DMS153 (cell line): ENCODE data around the gene TMEM53.

ENCODE experiments used
- DNase-seq: peaks from one replicate; lab custom pipeline; 2025; lab: John Stamatoyannopoulos, UW

The TMEM53 gene

DNA sequence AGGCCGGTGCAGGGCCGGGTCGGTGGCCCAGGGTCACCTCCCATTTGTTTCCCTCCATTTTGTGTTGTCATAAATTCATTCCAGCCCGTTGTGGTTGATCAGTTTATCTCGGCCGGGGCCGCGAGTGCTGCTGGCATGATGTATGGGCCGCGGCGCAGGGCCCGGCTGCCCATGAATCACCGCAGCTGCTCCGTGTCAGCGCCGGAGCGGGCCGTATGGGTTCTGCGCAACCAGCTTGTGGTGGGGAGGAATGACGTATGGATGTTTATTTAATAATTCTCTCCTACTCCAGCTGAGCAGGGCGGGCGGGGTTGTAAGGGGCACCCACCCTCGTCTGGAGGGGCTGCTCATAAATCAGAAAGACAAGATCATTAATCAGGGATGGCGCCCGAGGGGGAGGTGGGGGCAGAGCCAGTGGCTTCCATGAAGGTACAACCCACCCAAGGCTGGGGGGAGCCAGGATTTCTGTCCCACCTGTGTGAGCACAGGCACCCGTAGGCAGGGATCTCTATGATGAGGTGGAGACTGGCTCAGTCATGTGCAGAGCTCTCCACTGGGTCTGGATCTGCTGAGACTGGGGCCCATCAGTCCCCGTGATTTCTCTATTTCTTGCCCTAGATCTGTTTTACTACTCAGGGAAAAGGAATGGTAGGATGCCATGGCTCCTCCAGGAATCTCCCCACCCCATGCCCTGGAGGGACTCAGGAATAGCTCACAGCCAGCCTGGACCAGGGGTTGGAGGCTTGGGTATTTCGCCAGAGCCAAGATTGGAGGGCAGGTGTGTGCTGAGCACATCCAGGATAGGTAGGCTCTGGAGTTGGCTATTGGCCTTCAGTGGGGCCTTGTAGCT, 27.8 kb downstream of the TMEM53 start:
- DNase-seq: no peak

DNA sequence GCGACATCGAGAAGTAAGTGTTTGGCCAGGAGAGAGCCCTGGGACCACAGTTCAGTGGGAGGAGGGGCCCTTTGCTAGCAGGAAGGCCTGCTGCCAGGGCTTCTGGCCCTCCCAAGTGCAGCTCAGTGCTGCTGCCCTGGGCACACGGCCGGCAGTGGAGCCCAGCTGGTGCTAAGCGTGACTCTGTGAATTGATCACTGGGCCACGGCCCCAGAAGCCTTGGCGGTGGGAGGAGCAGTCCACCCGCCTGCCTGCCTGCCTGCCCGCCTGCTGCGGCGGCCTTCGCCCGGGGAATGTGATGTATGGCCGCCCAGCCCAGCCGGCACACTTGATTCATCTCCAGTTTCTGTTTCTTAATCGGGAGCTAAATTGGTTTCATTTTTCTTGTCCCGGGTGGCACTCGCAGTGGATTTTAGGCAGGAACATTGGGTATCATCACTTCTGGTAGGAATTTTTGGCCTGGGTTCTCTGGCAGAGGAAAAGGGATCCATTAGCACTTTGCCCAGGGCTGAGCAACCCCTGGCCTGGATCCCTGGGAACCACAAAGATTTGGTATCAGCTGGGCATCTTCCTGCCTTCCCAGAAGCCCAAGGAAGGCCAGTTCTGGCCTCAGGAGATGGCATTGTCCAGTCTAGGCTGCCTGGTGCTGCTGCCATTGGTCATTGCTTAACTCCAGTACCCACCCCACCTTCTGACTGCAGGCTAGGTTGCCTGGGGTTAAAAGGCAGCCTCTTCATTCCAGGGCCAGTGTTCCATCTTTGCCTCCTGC, 28.6 kb downstream of the TMEM53 start:
- no peak for DNase-seq

DNA sequence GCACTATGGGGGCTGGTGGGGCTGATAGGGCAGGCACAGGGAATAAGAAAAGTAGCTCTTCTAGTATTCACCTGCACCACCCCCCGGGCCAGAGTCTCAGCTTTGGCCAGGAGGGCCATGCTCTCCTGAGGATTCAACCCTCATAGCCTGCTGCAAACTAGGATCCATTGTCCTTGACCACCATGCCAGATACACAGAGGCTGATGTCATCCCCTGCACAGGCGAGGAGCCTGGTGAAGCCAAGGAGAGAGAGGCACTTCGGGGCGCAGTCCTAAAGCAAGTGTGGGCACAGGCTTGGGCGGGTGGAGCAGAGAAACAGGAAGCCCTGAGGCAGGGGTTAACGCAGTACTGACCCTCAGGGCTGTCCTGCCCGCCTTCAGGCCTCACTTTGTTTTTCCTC, 29.5 kb downstream of the TMEM53 start:
- DNase-seq: no peak

DNA sequence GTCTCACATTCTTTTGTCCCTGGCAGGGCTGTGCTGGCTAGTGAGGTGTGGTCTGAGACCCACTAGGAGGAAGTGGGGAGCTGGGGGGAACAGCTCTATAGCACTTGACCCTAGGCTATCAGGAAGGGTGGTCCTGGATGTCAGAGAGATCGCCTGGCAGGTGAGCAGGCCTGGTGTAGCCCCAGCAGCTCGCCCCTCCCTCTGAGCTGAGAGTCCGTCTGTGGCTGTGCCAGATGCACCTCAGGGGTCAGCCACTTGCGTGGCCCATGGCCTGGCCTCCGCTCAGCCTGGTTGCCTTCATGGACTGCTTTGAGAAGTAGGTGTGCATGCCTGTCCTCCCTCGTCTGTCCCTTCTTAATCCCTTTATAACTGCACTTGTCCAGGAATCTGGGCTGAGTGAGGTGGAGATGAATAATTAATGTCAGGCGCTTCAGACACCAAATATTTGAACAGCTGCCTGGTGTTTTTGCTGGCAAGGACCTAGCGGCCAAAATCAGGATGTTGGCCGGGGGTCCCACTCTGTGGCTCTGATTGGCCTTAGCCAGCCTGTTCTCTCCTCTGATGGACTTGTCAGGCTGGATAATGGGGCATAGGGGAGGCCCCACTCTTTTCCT, 30.5 kb downstream of the TMEM53 start:
- peak; percentile 67 for DNase-seq

DNA sequence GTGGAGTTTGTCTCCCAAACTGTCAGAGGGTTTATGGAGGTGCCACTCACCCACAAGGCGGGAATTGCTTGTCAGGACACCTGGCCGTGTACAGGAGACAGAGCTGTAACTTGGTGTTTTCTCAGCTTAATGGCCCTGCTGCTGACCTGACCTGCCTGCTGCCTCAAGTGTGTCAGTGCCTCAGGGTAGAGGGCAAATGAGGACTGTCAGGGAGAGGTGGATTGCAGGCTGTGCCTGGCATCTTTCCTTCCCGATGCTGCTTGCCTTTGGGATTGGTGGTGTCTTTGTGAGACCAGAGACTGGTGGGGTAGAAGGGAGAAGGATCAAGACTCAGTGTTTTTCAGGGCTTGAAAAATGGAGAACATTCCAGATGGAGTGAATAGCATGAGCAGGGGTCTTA, 31.4 kb downstream of the TMEM53 start:
- DNase-seq: no peak

DNA sequence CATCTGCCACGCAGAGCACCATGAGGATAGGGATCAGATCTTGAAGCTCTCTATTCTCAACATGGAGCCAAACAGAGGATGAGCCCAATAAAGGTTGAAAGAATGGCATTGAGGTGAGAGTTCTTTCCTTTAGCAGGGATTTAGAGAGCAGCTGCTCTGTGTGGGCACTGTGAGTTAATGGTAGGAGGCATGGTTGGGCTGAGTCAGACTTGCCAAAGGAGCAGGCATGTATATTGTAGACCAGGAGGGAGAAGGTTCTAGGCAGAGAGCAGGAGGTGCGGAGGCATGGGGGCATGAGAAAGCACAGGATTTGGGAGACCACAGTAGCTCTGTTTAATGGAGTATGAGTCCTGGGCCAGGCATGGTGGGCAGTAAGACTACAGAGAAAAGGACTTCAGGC, 32.0 kb downstream of the TMEM53 start:
- DNase-seq: no peak

DNA sequence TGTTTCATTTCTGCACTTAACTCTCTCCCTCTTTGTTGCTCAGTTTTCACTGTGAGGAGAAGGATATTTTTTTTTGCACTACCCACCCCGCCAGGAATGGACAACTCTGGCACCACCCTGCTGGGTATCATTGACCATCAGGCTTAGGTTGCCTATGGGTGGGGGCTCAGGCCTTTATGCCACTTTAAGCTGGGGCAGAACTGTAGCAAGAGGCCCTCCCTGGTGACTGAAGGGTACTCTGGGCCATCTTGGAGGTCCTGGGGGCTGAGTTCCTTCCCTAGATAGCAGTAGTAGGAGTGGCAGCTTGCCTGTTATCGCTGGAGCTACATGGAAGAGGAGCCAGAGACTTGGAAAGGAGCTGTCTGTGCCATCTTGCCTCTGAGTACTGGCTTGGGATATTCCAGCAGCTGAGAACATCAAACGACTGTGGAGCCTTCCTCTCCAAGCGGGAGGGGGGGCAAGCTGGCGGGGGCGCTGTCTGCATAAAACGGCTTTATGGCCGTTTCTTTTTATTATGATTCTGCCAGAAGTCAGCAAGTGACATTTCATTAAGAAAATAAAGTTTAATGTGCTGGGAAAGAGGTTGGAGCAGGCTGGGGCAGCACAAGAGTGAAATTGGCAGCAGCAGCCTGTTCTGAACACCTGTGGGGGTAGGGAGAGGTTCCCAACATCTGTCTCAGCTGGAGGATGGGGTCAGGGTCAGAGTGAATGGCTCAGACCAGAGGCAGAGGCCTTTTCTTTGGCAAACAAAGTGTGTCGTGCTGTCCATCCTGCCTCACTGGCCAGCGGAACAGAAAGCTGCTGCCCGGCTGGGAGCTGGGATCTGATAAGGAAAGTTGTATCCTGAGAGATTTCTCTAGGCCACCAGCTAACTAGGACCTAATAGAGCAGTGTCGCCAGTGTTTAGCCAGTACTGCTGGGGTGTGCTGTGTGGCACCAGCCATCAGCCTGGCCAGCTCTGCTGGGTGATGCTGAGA, 32.9 kb downstream of the TMEM53 start:
- DNase-seq: no peak

DNA sequence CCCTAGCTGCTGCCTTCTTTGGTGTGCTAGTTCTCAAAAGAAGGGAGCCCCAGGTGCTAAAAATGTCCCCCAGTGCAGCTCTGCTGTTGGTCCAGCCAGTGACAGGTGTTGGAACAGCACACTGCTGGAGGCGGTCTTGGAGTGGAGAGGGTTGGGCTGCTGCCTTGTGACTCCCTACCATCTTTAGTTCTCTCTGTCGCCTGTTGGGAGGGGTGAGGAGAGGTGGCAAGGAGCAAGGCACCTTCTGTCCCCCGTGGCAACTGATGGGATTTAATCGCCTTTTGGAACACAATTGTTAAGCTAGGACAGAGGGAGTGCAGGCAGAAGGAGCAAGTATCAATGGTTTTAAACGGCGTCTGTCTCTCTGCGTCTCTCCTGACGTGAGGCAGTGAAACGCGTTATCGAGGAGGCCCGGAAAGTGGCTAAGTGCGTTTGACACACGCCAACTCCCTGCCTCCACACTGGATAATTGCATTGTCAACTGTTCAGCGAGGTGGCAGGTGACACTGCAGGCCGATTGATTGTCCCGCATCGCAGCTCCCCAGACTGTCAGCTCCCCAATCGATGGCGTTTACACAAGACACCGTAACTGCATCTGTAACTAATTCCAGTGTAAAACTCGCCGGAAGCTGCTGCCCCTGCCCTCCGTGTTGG, 34.0 kb downstream of the TMEM53 start:
- DNase-seq: no peak

DNA sequence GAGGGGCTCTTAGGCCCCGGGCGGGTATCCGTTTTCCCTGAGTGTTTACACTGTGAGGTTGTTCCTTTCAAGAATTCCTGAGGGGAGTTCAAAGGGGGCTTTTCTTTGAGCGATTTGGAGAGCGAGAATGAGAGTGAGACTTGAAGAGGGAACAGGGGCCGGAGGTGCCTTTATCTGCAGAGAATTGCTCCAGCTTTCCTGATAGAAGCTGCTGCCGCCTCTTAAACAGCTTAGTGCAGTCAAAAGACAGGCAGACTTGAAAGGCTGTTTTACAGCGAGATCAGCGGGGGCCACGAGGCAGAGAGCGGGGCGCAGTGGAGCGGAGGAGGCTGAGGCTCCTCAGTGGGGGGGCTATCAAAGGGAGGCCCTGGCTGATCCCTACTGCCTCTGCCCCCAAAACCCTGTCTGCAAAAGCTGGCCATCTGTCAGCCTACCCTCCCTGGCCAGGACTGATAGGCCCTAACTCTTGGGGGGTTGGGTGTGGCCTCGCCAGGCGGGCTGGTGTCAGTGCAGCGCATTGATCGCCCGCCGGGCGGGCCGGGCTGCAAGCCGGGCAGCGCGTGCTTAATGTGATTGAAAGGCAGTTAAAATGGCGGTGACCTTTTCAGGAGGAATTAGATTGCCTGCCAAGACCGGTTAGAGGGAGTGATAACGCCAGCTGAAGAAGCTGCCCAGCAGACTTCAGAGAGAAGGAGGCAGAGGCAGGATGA, 36.4 kb downstream of the TMEM53 start:
- no peak for DNase-seq

DNA sequence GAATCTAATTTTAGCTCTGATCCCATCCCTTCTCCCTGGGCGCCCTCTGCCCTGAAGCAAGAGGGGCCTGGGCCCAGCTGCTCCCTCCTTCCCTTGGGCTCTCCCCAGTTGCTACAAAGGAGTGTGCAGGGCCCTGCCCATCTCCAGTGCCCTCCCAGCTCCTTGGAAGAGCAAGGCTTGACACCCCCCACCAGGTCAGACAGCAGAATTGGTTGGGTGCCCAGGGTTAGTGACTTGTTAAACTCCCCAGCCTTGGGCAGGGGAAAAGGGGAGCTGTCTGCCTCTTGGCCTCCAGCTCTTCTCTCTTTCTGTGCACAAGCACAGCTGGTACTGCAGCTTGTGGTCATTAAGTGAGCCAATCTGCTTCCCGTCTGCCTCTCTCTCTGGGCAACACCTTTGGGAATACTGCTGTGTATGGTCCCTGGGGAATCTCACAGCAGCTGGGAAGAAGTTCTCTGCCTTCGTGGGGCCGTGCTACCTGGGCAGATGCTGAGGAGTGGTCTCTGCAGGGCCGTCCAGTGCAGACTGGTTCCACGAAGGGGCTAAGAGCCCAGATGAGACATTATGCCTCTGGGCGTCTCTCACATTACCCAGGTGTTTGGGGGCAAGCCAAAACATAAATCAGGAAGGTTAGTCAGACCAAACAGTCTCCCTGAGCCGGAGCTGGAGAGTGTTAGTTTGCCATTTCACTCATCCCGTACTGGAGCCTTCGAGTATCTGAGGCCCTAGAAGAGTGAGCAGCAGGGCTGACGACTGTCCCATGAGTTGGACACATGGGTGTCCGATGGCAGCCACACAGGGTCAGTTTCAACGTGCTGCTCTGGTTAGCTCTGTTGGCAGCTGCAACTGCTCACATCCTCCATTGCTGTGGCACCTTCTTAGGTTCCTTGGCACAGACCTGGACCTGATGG, 37.3 kb downstream of the TMEM53 start:
- peak; percentile 33 for DNase-seq

DNA sequence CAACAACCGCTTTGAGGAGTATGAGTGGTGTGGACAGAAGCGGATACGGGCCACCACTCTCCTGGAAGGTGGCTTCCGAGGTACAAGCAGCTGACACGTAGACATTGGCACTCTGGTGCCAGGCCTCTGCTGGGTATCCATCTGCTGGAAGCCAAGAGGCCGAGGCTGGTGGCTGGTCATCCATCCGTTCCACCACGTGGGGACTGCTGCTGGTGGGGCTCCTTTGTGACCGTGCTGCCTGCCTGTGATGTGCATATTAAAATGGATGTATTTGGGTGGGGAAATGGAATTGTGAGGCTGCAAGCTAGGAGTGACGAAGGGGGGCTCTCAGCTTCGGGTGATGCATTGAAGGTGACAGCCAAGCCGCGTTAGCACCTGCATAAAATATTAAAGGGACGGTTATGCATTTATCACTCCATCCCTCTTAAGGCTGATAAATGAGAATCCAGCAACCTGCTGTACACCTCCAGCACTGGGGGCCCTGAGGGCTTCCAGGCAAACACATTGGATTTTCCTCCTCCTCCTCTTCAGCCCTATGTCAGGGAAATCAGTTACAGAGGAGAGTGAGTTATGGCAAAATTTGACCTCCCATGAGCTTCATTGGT, 38.1 kb downstream of the TMEM53 start:
- DNase-seq: no peak

DNA sequence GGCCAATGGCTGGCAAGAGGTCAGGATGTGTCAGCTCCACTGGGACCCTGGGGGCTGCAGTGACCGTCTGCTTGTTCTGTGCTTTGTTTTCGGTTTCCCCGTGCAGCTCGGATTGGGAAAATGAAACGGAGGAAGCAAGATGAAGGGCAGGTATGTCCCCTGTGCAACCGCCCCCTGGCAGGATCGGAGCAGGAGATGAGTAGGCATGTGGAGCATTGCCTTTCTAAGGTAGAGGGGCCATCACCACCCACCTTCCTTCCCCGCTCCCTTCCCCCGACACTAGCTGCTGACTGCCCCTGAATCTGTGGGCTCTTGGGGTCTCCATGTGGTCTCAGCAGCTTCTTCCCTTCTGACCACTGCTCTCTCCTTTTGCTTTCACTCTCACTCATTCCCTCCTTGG, 38.8 kb downstream of the TMEM53 start:
- DNase-seq: no peak

DNA sequence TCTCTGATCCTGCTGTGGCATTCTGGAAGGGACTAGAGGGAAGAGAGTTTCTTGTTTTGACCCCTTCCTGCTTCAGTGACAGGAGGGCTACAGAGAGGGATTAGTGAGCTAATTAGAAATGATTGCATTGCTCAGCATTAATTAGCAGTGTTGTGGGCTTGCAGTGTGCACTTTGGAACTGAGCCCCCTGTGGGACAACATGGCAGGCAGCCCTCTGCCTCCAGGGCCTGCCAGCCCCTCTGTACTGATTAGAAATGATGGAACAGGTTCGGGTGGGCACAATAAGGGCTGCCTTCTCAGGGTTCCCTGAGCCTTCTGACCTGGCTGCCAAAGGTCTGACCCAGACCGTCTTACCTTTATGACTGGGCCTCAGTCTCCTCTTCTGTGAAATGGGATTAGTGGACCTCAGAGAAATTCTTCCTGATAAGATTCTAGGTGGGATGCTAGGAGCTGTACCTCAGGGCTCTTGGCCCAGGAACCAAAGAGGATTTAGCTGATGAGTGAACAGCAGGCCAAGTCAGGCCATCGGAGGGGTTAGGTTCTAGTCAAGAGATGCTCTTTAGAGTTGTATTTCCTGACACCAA, 39.6 kb downstream of the TMEM53 start:
- no peak for DNase-seq

DNA sequence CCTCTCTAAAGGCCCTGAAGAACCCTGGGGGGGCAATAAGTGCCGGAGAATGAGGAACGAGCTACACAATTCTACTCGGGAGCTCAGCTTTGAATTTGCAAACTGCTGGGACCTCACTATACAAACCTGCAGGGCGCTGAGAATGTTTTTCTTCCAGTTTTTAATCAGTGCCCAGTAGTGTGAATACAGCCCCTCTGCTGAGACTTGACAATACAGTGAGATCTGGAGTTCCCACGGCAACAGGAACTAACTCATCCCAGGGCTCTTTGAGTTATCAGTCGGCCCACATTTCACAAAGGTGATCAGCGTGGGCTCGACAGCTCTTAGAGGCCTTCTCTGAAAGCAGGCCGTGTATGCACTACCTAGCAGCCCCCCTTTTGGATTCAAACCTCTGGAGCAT, 41.7 kb downstream of the TMEM53 start:
- DNase-seq: no peak

DNA sequence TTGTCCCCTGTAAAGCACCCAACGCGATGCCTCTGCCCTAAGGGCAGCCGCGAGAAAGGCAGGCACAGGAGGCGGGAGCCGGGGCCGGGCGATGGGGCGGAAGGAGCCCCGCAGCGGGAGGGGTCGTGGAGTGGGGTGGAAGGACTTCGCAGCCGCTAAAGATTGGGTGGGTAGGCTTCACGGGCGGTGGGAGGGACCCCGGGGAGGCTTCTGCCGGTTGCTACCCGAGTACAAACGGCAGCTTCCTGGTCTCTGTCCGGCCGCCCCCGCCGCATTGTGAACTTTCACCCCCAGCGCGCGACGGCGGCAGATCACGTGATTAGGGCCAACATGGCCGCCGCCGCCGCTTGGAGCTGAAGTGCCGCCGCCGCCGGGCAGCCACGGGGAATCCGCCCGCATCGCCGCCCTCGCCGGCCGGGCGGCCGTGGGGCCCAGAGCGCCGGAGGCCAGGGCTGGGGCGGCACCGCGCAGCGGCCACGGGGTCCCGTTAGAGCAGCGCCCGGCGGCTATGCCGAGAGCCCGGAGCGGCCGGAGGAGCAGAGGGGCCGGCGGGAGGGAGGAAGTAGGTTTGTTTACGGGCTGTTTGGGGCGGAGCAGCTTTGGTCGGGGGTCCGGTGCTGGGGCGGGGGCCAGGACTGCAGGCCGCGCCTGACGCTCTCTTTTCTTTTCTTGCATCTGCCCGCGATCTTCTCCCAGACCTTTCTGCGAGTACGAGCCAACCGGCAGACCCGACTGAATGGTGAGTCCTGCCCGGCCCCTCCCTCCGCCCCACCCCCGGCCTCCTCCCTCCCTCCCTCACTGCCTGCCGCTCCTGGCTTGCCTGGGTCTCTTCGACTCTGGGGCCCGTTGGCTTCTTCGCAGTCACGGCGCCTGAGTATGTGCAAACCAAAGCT, 42.4 kb downstream of the TMEM53 start:
- DNase-seq: peak; percentile 86

DNA sequence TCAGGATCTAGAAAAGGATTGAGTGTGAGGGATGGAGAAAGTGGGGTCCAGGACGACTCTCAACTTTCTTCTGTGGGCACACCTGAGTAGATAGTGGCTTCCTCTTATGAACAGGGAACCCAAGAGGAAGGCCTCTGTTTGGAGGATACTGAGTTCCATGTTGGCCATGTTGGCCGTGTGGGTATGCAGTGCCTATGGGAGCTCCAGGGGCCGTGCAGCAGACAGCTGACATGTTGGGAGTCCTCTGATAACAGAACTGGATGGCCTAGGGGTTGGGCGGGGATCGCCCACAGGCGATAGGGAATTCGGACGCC, 43.0 kb downstream of the TMEM53 start:
- DNase-seq: no peak

DNA sequence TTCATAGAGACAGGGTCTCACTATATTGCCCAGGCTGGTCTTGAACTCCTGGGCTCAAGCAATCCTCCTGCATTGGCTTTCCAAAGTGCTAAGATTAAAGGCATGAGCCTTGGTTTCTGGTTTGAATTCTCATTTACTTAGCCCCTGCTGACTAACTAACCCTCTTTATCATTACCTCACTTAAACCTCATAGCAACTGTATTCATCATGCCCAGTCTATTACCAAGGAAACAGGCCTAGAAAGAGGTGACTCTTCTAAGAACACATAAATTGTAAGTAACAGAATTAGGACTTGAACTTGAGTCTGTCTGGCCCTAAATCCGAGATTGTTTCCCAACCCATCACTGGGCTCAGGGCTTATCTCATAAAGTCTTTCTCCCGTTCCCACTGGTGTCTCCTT, 44.2 kb downstream of the TMEM53 start:
- DNase-seq: no peak
